Erythroblast (primary cell): ENCODE data around the gene SLITRK6.

Source experiments
- GATA1 ChIP-seq: IDR thresholded peaks from 2 replicates; pipeline ENCODE4 v1.6.1; 2011; ENCODE audit warnings: low read depth, mild to moderate bottlenecking, control low read depth, low read length, moderate library complexity
- POLR2A ChIP-seq: IDR thresholded peaks from 2 replicates; pipeline ENCODE4 v1.6.1; 2011; ENCODE audit warnings: mild to moderate bottlenecking, low read length

DNA sequence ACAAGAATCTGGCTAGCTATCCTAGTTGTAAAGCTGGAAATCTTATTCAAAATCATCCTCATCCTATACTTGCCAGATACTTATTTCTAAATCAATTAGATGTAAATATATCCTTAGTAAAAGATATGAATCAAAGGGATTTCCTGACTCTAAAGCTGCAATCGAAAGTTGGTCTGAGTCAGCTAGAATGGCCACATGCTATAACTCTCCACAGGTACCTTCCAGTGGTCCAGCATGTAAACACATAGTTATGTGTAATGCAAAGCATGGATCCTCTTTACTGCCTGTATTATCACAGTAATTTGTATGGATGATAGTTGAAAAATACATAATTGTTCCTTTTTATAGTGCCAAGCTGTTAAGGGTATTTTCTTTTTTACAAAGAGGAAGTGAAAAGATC is 27.4 kb downstream of the SLITRK6 start:
- TF ChIP-seq POLR2A (no peak), GATA1 (no peak)
